ENCODE data around the gene CIDEB. TPM values are rescaled to one million over a fixed set of nuclear protein-coding genes. Genes with fewer than 3 reads are reported as not detected.

CIDEB gene
- total and polyA plus RNA-seq, 2 of the 13 experiments (the other 11 are each of a cell fraction or from before 2014, with no cell fraction given) = 35.8 to 110 TPM

DNA sequence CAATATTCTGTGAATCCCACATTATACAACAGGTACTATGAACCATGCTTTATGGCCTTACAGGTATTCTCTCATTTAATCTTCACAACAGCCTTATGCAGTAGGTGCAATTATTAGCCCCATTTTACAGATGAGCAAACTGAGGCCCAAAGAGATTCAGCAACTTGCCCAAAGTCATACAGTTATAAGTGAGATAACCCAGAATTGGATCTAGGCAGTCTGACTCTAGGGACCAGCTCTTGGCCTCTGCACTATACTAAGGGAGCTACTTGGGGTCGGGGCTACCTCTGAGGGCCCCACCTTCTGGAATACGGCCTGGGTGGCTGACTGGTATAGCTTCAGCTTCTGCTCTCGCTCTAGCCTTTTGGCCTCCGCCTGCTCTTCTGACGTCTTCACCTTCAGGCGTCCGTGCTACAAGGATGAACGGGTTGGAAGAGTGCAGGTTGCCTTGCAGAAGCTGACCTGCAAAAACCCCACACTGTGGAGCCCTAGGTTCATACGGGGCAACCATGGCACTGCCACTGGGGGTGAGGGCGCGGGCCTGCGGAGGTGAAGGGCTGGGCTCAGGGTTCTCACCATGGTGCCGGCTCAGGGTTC lies 37.1 kb downstream of the CIDEB start (continued):
- no peak for TF ChIP-seq PTBP1 (IDR thresholded peaks at IDR 0.05; ENCODE audit: low read depth, low read length, poor library complexity, severe bottlenecking)
- TF ChIP-seq ZNF879 (CRISPR knock-in tag; IDR thresholded peaks at IDR 0.05) = 0 out of 2 replicates have a peak, but pooled peaks have one; percentile 1
- TF ChIP-seq ZNF768 (CRISPR knock-in tag; IDR thresholded peaks at IDR 0.05) = no peak
- no peak for TF ChIP-seq DNMT1 (CRISPR knock-in tag; IDR thresholded peaks at IDR 0.05)
- TF ChIP-seq HDAC6 (IDR thresholded peaks at IDR 0.05; ENCODE audit: low read depth, low read length) = no peak
- TF ChIP-seq, protein P1, sequence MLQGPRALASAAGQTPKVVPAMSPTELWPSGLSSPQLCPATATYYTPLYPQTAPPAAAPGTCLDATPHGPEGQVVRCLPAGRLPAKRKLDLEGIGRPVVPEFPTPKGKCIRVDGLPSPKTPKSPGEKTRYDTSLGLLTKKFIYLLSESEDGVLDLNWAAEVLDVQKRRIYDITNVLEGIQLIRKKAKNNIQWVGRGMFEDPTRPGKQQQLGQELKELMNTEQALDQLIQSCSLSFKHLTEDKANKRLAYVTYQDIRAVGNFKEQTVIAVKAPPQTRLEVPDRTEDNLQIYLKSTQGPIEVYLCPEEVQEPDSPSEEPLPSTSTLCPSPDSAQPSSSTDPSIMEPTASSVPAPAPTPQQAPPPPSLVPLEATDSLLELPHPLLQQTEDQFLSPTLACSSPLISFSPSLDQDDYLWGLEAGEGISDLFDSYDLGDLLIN (CRISPR knock-in tag; IDR thresholded peaks at IDR 0.05; ENCODE audit: borderline replicate concordance) = peak; percentile 37; the same call in 1 of the 2 replicates
- peak; percentile 90 for TF ChIP-seq ZNF138 (CRISPR knock-in tag; IDR thresholded peaks at IDR 0.05; ENCODE audit: low read depth)
- no peak for TF ChIP-seq XRCC5 (optimal IDR thresholded peaks at IDR 0.05; ENCODE audit: low read length)
- TF ChIP-seq POLR2AphosphoS2 (IDR thresholded peaks at IDR 0.05; ENCODE audit: low read depth, low read length) = no peak
- TF ChIP-seq ZNF850 (CRISPR knock-in tag; conservative IDR thresholded peaks at IDR 0.05) = no peak
- TF ChIP-seq, protein P2, sequence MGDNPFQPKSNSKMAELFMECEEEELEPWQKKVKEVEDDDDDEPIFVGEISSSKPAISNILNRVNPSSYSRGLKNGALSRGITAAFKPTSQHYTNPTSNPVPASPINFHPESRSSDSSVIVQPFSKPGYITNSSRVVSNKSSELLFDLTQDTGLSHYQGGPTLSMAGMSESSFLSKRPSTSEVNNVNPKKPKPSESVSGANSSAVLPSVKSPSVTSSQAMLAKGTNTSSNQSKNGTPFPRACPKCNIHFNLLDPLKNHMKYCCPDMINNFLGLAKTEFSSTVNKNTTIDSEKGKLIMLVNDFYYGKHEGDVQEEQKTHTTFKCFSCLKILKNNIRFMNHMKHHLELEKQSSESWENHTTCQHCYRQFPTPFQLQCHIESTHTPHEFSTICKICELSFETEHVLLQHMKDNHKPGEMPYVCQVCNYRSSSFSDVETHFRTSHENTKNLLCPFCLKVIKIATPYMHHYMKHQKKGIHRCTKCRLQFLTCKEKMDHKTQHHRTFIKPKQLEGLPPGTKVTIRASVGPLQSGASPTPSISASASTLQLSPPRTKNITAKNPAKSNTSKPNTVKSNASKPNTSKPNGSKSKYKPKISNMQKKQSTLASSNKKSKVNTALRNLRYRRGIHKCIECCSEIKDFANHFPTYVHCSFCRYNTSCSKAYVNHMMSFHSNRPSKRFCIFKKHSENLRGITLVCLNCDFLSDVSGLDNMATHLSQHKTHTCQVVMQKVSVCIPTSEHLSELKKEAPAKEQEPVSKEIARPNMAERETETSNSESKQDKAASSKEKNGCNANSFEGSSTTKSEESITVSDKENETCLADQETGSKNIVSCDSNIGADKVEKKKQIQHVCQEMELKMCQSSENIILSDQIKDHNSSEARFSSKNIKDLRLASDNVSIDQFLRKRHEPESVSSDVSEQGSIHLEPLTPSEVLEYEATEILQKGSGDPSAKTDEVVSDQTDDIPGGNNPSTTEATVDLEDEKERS (CRISPR knock-in tag; IDR thresholded peaks at IDR 0.05) = no peak
- TF ChIP-seq, protein P3, sequence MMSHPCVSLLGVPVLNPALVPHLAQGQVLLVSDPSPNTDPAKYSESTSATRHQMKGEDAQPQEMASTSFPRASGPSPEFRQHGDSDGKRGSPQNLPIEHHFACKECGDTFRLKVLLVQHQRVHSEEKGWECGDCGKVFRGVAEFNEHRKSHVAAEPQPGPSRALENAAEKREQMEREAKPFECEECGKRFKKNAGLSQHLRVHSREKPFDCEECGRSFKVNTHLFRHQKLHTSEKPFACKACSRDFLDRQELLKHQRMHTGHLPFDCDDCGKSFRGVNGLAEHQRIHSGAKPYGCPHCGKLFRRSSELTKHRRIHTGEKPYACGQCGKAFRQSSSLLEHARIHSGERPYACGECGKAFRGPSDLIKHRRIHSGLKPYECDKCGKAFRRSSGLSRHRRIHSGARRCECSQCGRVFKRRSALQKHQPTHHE (CRISPR knock-in tag; IDR thresholded peaks at IDR 0.05; ENCODE audit: borderline replicate concordance) = no peak
- no peak for TF ChIP-seq RARA (CRISPR knock-in tag; IDR thresholded peaks at IDR 0.05)
- TF ChIP-seq ZNF292 (CRISPR knock-in tag; IDR thresholded peaks at IDR 0.05; ENCODE audit: borderline replicate concordance, low read depth) = 0 out of 2 replicates have a peak, but pooled peaks have one; percentile 19
- TF ChIP-seq ZSCAN22 (CRISPR knock-in tag; IDR thresholded peaks at IDR 0.05) = no peak
- TF ChIP-seq, protein P4, sequence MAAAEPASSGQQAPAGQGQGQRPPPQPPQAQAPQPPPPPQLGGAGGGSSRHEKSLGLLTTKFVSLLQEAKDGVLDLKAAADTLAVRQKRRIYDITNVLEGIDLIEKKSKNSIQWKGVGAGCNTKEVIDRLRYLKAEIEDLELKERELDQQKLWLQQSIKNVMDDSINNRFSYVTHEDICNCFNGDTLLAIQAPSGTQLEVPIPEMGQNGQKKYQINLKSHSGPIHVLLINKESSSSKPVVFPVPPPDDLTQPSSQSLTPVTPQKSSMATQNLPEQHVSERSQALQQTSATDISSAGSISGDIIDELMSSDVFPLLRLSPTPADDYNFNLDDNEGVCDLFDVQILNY (CRISPR knock-in tag; conservative IDR thresholded peaks at IDR 0.05) = no peak
- no peak for TF ChIP-seq ZNF652 (CRISPR knock-in tag; IDR thresholded peaks at IDR 0.05; ENCODE audit: borderline replicate concordance, low read depth)
- TF ChIP-seq ZNF766 (CRISPR knock-in tag; IDR thresholded peaks at IDR 0.05; ENCODE audit: borderline replicate concordance) = no peak
- TF ChIP-seq, protein P5, sequence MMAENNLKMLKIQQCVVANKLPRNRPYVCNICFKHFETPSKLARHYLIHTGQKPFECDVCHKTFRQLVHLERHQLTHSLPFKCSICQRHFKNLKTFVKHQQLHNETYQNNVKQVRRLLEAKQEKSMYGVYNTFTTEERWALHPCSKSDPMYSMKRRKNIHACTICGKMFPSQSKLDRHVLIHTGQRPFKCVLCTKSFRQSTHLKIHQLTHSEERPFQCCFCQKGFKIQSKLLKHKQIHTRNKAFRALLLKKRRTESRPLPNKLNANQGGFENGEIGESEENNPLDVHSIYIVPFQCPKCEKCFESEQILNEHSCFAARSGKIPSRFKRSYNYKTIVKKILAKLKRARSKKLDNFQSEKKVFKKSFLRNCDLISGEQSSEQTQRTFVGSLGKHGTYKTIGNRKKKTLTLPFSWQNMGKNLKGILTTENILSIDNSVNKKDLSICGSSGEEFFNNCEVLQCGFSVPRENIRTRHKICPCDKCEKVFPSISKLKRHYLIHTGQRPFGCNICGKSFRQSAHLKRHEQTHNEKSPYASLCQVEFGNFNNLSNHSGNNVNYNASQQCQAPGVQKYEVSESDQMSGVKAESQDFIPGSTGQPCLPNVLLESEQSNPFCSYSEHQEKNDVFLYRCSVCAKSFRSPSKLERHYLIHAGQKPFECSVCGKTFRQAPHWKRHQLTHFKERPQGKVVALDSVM (CRISPR knock-in tag; IDR thresholded peaks at IDR 0.05) = no peak
- TF ChIP-seq ZNF772 (CRISPR knock-in tag; IDR thresholded peaks at IDR 0.05) = no peak

All from HepG2 (cell line).